PC-3 (cell line): ENCODE results near the gene CCDC187. TPM values are rescaled to one million over a fixed set of nuclear protein-coding genes. Genes with fewer than 3 reads are reported as not detected.

Source experiments
- ATAC-seq: fragments of 200-7000 bp; cut with Tn5 transposase; 2 replicates; pipeline ENCODE4 v1.9.1; 2020; ENCODE audit warnings: mild to moderate bottlenecking, moderate library complexity
- BruUV-seq: library from RNA; stranded (reverse); fragments of 400-500 nt; replicated peaks from 2 replicates; lab custom pipeline; 2021; lab: Mats Ljungman, UMichigan
- CTCF ChIA-PET: fragments of 300-600 bp; sonication (Branson Sonifier 250); formaldehyde crosslinking; loops from one replicate; lab custom pipeline; 2022; ENCODE audit warnings: antibody characterized with exemption; lab: Charles Lee
- POLR2A ChIA-PET: fragments of 300-600 bp; sonication (Branson Sonifier 250); formaldehyde crosslinking; loops from one replicate; lab custom pipeline; 2022; ENCODE audit warnings: antibody characterized with exemption; ENCODE audit not compliant: unreplicated experiment; lab: Charles Lee
- DNase-seq: peaks from one replicate; pipeline ENCODE4 v3.0.0-alpha.2; 2015
- H2AFZ ChIP-seq: fragments of 300-600 bp; sonication (generic); 2 replicates; pipeline ENCODE4 v1.6.0; 2016; ENCODE audit warnings: antibody characterized with exemption, low read length
- H3F3A ChIP-seq: fragments of 300-600 bp; sonication (generic); one replicate; pipeline ENCODE4 v1.6.0; 2017; ENCODE audit warnings: antibody characterized with exemption, low read length, control low read depth, mild to moderate bottlenecking; ENCODE audit not compliant: unreplicated experiment
- H3K27ac ChIP-seq: fragments of 300-600 bp; sonication (generic); 2 replicates; pipeline ENCODE4 v1.5.1; 2016; ENCODE audit warnings: mild to moderate bottlenecking, low read length
- H3K27me3 ChIP-seq: fragments of 300-600 bp; sonication (generic); 2 replicates; pipeline ENCODE4 v1.6.1; 2016; ENCODE audit warnings: low read length, mixed read lengths
- H3K36me3 ChIP-seq: fragments of 300-600 bp; sonication (generic); 2 replicates; pipeline ENCODE4 v1.6.1; 2016; ENCODE audit warnings: low read depth, mixed run types, low read length, mixed read lengths
- H3K4me1 ChIP-seq: fragments of 300-600 bp; sonication (generic); 2 replicates; pipeline ENCODE4 v1.5.1; 2016; ENCODE audit warnings: low read length; ENCODE audit not compliant: insufficient read depth
- H3K4me2 ChIP-seq: fragments of 300-600 bp; sonication (generic); 2 replicates; pipeline ENCODE4 v1.6.0; 2016; ENCODE audit warnings: low read length
- H3K4me3 ChIP-seq: fragments of 300-600 bp; sonication (generic); 2 replicates; pipeline ENCODE4 v1.5.1; 2016; ENCODE audit warnings: mild to moderate bottlenecking, low read length, mixed read lengths
- H3K79me2 ChIP-seq: fragments of 300-600 bp; sonication (generic); 2 replicates; pipeline ENCODE4 v1.6.1; 2017; ENCODE audit warnings: low read length, mixed read lengths
- H3K9ac ChIP-seq: fragments of 300-600 bp; sonication (generic); 2 replicates; pipeline ENCODE4 v1.6.0; 2016; ENCODE audit warnings: mild to moderate bottlenecking, low read length
- H3K9me2 ChIP-seq: fragments of 300-600 bp; sonication (generic); replicated peaks from 2 replicates; pipeline ENCODE4 v1.6.1; 2016; ENCODE audit warnings: mixed run types, low read length, mixed read lengths
- H3K9me3 ChIP-seq: fragments of 300-600 bp; sonication (generic); 2 replicates; pipeline ENCODE4 v1.6.1; 2016; ENCODE audit warnings: low read length, mixed read lengths
- H4K20me1 ChIP-seq: fragments of 300-600 bp; sonication (generic); 2 replicates; pipeline ENCODE4 v1.6.1; 2016; ENCODE audit warnings: low read length, mixed read lengths
- EZH2 ChIP-seq: fragments of 300-600 bp; sonication (generic); IDR thresholded peaks from one replicate; pipeline ENCODE4 v1.6.1; 2017; ENCODE audit warnings: antibody characterized with exemption, mild to moderate bottlenecking, low read length; ENCODE audit not compliant: unreplicated experiment
- EZH2phosphoT487 ChIP-seq: fragments of 300-600 bp; sonication (generic); IDR thresholded peaks from 2 replicates; pipeline ENCODE4 v1.6.1; 2018; ENCODE audit warnings: mild to moderate bottlenecking, antibody characterized with exemption, low read length, borderline replicate concordance
- intact Hi-C: fragments of 100-400 bp; cut with micrococcal nuclease; formaldehyde crosslinking; loops from 2 replicates; pipeline ENCODE4 v1.9.0; 2023
- total RNA-seq: library from RNA; depleted of rRNA; stranded (reverse); fragments of >200 nt; gene quantifications from 2 replicates; pipeline ENCODE4 v1.2.3, GENCODE V29; 2014
- TF ChIP-seq, protein P1 (sequence below): fragments of 300-600 bp; sonication (generic); conservative IDR thresholded peaks from 2 replicates; pipeline ENCODE4 v1.5.1; 2017; ENCODE audit warnings: antibody characterized with exemption, low read depth, mild to moderate bottlenecking, low read length

The CCDC187 gene
- total RNA-seq, 1 experiment from 2014 or later: 0.04 TPM

- CTCF ChIA-PET: no interaction called here
- H3K9me3 ChIP-seq: no peaks in the 10 kb centered on the region
- H3K4me1 ChIP-seq: peaks cover 24% of the 10 kb centered on the region
- DNase-seq (no peak), ATAC-seq (no peak)
- no peak overlapping the region for H2AFZ ChIP-seq
- no peaks in the 10 kb centered on the region for H3K27me3 ChIP-seq
- BruUV-seq: no TSS peak
- no peak overlapping the region for H3K27ac ChIP-seq
- H3K9ac ChIP-seq: no peak overlapping the region
- H4K20me1 ChIP-seq: peaks cover 11% of the 10 kb centered on the region; the same call in 1 of the 2 replicates
- H3K9me2 ChIP-seq: no peaks in the 10 kb centered on the region
- H3K4me2 ChIP-seq: no peak overlapping the region
- H3K79me2 ChIP-seq: no peaks in the 10 kb centered on the region
- no peaks in the 10 kb centered on the region for H3F3A ChIP-seq
- POLR2A ChIA-PET: no interaction called here
- H3K36me3 ChIP-seq: peaks cover 23% of the 10 kb centered on the region
- no peak for TF ChIP-seq EZH2phosphoT487
- no peak for TF ChIP-seq EZH2
- no peak overlapping the region for H3K4me3 ChIP-seq
- intact Hi-C loops: no loop called here
Observed at GRCh38 chr9:136216541-136217244, 87.2 kb downstream of the CCDC187 start.

DNA sequence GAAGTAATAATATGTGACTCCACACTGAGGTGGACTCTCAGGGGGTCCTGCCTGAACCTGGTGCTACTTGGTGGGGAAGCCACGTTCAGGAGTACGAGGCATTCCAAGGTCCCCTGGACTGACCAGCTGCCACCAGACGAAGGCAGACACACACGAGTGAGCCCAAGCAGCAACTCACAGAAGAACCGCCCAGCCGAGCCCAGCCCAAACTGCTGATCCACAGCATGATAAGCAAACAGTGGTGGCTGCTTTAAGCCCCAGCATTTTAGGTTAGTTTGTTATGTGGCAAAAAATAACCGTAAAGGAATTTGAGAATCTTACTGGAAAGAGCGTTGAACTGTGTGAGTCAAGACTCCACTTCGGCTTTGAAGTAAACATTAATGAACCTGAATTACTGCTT lies 90.2 kb downstream of the CCDC187 start:
- Histone ChIP-seq H3K36me3 (peaks cover 23% of the 10 kb centered on the region), H3K4me2 (no peak overlapping the region), H4K20me1 (peaks cover 3% of the 10 kb centered on the region; the same call in 1 of the 2 replicates), H2AFZ (no peak overlapping the region), H3K27me3 (no peaks in the 10 kb centered on the region), H3F3A (no peaks in the 10 kb centered on the region), H3K9me2 (no peaks in the 10 kb centered on the region), H3K9ac (no peak overlapping the region), H3K4me3 (no peak overlapping the region), H3K9me3 (no peaks in the 10 kb centered on the region), H3K4me1 (peaks cover under 1% of the 10 kb centered on the region), H3K27ac (no peak overlapping the region), H3K79me2 (no peaks in the 10 kb centered on the region)
- TF ChIP-seq EZH2phosphoT487 (no peak), EZH2 (no peak)
- TF ChIP-seq, protein P1, sequence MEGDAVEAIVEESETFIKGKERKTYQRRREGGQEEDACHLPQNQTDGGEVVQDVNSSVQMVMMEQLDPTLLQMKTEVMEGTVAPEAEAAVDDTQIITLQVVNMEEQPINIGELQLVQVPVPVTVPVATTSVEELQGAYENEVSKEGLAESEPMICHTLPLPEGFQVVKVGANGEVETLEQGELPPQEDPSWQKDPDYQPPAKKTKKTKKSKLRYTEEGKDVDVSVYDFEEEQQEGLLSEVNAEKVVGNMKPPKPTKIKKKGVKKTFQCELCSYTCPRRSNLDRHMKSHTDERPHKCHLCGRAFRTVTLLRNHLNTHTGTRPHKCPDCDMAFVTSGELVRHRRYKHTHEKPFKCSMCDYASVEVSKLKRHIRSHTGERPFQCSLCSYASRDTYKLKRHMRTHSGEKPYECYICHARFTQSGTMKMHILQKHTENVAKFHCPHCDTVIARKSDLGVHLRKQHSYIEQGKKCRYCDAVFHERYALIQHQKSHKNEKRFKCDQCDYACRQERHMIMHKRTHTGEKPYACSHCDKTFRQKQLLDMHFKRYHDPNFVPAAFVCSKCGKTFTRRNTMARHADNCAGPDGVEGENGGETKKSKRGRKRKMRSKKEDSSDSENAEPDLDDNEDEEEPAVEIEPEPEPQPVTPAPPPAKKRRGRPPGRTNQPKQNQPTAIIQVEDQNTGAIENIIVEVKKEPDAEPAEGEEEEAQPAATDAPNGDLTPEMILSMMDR: no peak
- POLR2A ChIA-PET: no interaction called here
- DNase-seq (no peak), ATAC-seq (no peak)
- intact Hi-C loops: no loop called here
- CTCF ChIA-PET: no interaction called here
- no TSS peak for BruUV-seq

- no peak for DNase-seq
- TF ChIP-seq EZH2 (no peak), EZH2phosphoT487 (no peak)
- TF ChIP-seq, protein P1: no peak
- ChIA-PET CTCF (no interaction called here), POLR2A (no interaction called here)
- Histone ChIP-seq H3K79me2 (no peaks in the 10 kb centered on the region), H3K27me3 (no peaks in the 10 kb centered on the region), H3K9ac (no peak overlapping the region), H3F3A (no peaks in the 10 kb centered on the region), H3K4me3 (no peak overlapping the region), H4K20me1 (no peaks in the 10 kb centered on the region), H3K9me3 (no peaks in the 10 kb centered on the region), H2AFZ (no peak overlapping the region), H3K4me2 (no peak overlapping the region), H3K4me1 (no peaks in the 10 kb centered on the region), H3K36me3 (peaks cover 23% of the 10 kb centered on the region), H3K9me2 (no peaks in the 10 kb centered on the region), H3K27ac (no peak overlapping the region)
- ATAC-seq: no peak
- intact Hi-C loops: no loop called here
- no TSS peak for BruUV-seq
Observed at GRCh38 chr9:136212345-136212950, 91.4 kb downstream of the CCDC187 start.
